Retinal pigment epithelial cell (primary cell): ENCODE measurements around the gene ADAMTSL4.
A peak's percentile ranks its signal among the peaks of the same experiment; 100 is the strongest.

Experiments
- DNase-seq: peaks from one replicate; pipeline ENCODE4 v3.0.0-alpha.2; 2010; ENCODE audit warnings: low read depth
- H3K4me3 ChIP-seq: 2 replicates; pipeline ENCODE4 v1.5.1; 2011; ENCODE audit warnings: mild to moderate bottlenecking, low read length, control low read depth, moderate library complexity
- TF ChIP-seq, protein P1 (sequence below): conservative IDR thresholded peaks from 2 replicates; pipeline ENCODE4 v1.5.1; 2011; ENCODE audit warnings: low read depth, low read length, control low read depth, inconsistent platforms

The ADAMTSL4 gene

DNA sequence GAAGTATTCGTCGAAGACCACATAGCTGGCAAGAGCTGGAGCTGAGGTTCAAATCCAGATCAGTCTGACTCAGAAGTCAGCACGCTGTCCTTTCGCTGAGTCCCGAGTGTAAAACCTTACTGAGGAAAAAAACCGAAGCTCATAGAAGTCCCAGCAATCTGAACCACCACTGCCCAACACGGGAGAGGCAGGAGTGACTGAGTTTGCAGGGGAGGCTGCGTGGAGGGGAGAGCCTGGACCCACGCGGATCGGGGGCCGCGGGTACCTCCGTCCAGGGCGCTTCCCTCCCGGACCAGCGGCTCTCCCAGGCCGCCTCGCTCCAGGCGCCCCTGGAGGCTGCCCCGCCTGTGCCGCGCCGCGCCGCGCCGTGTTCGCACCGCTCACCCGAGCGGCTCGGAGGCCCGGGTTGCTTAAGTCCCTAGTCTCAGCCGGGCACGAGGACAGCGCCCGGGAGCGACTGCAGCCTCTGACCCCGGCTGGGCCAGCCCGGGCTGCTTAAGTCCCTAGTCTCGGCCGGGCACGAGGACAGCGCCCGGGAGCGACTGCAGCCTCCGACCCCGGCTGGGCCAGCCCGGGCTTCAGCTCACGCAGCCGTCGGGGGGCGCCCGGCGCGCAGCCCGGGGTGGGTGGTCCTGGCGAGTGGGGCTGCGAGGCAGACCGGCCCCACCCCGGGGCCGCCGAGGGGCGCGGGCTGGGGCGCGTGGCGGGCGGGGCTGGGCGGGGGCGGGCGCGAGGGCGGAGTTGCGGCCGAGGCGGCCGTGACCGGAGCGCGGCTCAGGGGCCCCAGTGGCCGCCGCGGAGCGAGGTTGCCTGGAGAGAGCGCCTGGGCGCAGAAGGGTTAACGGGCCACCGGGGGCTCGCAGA lies at the start of gene ADAMTSL4:
Gene ADAMTSL4 (plus strand): TSS at position 777 of the 864 bp plus-strand sequence. CDS start 2,881 bp downstream, outside the sequence.
- H3K4me3 ChIP-seq, result peak within 1 kb of the TSS; percentile 51
- DNase-seq, result no peak
- TF ChIP-seq, protein P1, sequence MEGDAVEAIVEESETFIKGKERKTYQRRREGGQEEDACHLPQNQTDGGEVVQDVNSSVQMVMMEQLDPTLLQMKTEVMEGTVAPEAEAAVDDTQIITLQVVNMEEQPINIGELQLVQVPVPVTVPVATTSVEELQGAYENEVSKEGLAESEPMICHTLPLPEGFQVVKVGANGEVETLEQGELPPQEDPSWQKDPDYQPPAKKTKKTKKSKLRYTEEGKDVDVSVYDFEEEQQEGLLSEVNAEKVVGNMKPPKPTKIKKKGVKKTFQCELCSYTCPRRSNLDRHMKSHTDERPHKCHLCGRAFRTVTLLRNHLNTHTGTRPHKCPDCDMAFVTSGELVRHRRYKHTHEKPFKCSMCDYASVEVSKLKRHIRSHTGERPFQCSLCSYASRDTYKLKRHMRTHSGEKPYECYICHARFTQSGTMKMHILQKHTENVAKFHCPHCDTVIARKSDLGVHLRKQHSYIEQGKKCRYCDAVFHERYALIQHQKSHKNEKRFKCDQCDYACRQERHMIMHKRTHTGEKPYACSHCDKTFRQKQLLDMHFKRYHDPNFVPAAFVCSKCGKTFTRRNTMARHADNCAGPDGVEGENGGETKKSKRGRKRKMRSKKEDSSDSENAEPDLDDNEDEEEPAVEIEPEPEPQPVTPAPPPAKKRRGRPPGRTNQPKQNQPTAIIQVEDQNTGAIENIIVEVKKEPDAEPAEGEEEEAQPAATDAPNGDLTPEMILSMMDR, result no peak

GRCh38 chr1:150505431-150505830 lies 43.8 kb upstream of the ADAMTSL4 start:
- no peak overlapping the region for H3K4me3 ChIP-seq
- no peak for DNase-seq
- TF ChIP-seq, protein P1, result no peak

DNA sequence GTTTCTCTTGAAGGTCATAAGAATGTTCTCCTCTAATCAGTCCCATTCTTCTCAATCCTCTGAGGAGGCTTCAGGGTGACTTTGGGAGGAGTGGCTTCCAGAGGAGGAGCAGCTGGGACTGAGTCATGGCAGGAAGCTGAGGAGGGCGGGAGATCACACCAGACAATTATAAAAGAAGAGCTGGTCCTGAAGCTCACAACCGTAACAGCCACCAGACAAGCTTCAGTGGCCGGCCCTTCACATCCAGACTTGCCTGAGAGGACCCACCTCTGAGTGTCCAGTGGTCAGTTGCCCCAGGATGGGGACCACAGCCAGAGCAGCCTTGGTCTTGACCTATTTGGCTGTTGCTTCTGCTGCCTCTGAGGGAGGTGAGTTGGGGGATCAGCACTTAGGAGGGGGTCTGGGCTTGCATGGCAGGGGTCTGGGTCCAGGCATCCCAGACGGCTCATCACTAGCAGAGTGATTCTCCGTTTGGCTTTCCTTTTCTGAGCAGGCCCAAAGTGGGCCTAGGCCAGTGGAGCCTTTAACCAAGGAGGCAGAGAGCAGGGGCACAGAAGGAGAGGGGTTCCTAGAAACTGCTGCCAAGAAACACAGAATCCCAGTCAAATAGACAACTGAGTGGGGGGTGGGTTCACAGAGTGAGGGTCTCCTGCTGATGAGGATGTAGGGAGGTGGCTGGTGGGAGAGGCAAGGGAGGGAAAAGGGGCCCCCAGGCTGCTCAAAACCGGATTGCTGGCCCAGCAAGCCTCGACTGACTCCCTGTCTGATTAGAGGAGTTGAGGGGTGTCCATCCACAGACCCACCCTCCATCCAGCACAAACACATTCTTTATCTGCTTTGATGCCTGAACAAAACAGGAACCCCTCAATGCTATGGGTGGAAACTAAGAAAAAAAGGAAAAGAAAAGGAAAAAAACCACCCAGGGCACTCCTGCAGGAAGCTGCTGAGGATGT lies 41.0 kb upstream of the ADAMTSL4 start, which contains the start of gene ECM1:
Gene ECM1 (plus strand): TSS at position 198 of the 953 bp plus-strand sequence. CDS start 101 bp downstream, at position 299.
- DNase-seq, result no peak
- TF ChIP-seq, protein P1, result no peak
- H3K4me3 ChIP-seq, result no peak within 1 kb of the TSS

GRCh38 chr1:150508982-150509381 lies 40.2 kb upstream of the ADAMTSL4 start:
- DNase-seq, result no peak
- TF ChIP-seq, protein P1, result no peak
- H3K4me3 ChIP-seq, result no peak overlapping the region

DNA sequence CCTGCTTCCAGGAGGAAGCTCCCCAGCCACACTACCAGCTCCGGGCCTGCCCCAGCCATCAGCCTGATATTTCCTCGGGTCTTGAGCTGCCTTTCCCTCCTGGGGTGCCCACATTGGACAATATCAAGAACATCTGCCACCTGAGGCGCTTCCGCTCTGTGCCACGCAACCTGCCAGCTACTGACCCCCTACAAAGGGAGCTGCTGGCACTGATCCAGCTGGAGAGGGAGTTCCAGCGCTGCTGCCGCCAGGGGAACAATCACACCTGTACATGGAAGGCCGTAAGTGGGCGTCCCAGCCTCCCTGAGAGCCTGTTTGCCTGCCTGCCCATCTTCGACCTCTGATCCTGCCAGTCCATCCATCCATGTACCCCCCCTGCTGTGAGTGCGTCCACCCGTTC lies 37.7 kb upstream of the ADAMTSL4 start:
- no peak for DNase-seq
- H3K4me3 ChIP-seq, result no peak overlapping the region
- TF ChIP-seq, protein P1, result no peak

DNA sequence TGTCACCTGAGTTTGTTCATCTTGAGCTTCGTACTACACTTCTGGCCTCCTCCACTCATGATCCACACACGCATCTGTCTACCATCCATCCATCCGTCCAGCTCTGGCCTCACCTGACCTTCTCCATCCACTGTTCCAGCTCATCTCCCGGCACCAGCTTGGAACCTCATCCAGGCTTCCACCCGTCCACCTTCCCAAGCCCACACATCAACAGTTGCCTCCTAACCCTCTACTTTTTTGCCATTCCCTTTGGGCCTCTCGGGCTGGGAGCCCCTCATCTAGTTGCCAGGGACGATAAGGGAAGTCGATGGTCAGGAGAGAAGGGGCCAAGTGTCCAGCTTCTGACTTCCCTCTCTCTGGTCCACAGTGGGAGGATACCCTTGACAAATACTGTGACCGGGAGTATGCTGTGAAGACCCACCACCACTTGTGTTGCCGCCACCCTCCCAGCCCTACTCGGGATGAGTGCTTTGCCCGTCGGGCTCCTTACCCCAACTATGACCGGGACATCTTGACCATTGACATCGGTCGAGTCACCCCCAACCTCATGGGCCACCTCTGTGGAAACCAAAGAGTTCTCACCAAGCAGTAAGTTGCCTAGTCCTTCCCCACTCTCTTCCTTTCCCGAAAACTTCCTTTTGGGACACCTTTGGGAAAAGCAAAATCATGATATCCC lies 37.1 kb upstream of the ADAMTSL4 start:
- no peak for DNase-seq
- TF ChIP-seq, protein P1, result no peak
- no peak overlapping the region for H3K4me3 ChIP-seq
